OCI-LY7 (cell line): Measurements from ENCODE around the gene GNB1L.

ENCODE experiments used
- CTCF ChIP-seq: fragments of 200-600 bp; sonication (generic); conservative IDR thresholded peaks from 2 replicates; pipeline ENCODE4 v1.5.1; 2014; ENCODE audit warnings: mild to moderate bottlenecking, antibody characterized with exemption, low read length, moderate library complexity, mixed read lengths
- EZH2phosphoT487 ChIP-seq: fragments of 200-600 bp; sonication (generic); IDR thresholded peaks from 2 replicates; pipeline ENCODE4 v1.6.1; 2018; ENCODE audit warnings: low read depth, borderline replicate concordance, mild to moderate bottlenecking, mixed run types, antibody characterized with exemption, low read length, moderate library complexity, mixed read lengths

- peak; percentile 71 for TF ChIP-seq CTCF
- TF ChIP-seq EZH2phosphoT487: peak; percentile 28
These were observed 87.9 kb downstream of the GNB1L start for GRCh38 chr22:19766511-19767426.
